Brain microvascular endothelial cell (primary cell): ENCODE measurements around the gene DTWD2.
"Not testable (repeated sequence)": the region's sequence is repeated elsewhere in the genome, so short reads cannot be mapped to it uniquely, and the experiment has no call there.

Experiments used
- DNase-seq: peaks from one replicate; pipeline ENCODE4 v3.0.0-alpha.2; 2020
- H3K27ac ChIP-seq: fragments of 250-450 bp; sonication (Bioruptor Pico); 2 replicates; pipeline ENCODE4 v1.5.1; 2020; ENCODE audit warnings: mild to moderate bottlenecking, moderate library complexity
- H3K27me3 ChIP-seq: fragments of 250-450 bp; sonication (Bioruptor Pico); replicated peaks from 2 replicates; pipeline ENCODE4 v1.5.1; 2020; ENCODE audit warnings: mild to moderate bottlenecking
- H3K36me3 ChIP-seq: fragments of 250-450 bp; sonication (Bioruptor Pico); replicated peaks from 2 replicates; pipeline ENCODE4 v1.5.1; 2020; ENCODE audit warnings: mild to moderate bottlenecking
- H3K4me3 ChIP-seq: 2 replicates; pipeline ENCODE4 v1.5.1; 2011; ENCODE audit warnings: low read depth, mild to moderate bottlenecking, control low read depth, low read length, moderate library complexity
- in situ Hi-C: cut with HindIII; loops from 2 replicates; pipeline ENCODE4 v1.10.0; 2017; ENCODE audit warnings: low sequenced_read_pairs, low pct_ligation_motif_present
- TF ChIP-seq, protein P1 (sequence below): IDR thresholded peaks from 2 replicates; pipeline ENCODE4 v1.5.1; 2011; ENCODE audit warnings: low read depth, mild to moderate bottlenecking, moderate library complexity, low read length, control low read depth, inconsistent platforms; ENCODE audit errors: missing control alignments

Gene DTWD2

DNA sequence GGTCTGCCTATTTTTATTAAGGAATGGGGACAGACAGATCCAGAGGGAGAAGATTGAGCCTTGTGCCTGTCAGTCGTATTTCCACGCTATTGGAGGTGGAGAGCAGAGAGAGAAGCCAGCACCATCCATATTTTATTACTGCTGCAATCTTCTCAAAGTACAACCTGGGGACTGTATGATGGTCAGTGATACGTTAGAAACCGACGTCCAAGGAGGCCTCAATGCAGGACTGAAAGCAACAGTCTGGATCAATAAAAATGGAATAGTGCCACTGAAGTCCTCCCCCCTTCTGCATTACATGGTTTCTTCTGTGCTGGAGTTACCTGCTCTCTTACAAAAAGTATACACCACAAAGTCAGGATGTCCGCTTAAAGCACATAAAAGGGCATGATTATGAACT is 21.9 kb upstream of the DTWD2 start:
- H3K27ac ChIP-seq: no peak overlapping the region
- H3K36me3 ChIP-seq: no peaks in the 10 kb centered on the region
- no peak for DNase-seq
- TF ChIP-seq, protein P1, sequence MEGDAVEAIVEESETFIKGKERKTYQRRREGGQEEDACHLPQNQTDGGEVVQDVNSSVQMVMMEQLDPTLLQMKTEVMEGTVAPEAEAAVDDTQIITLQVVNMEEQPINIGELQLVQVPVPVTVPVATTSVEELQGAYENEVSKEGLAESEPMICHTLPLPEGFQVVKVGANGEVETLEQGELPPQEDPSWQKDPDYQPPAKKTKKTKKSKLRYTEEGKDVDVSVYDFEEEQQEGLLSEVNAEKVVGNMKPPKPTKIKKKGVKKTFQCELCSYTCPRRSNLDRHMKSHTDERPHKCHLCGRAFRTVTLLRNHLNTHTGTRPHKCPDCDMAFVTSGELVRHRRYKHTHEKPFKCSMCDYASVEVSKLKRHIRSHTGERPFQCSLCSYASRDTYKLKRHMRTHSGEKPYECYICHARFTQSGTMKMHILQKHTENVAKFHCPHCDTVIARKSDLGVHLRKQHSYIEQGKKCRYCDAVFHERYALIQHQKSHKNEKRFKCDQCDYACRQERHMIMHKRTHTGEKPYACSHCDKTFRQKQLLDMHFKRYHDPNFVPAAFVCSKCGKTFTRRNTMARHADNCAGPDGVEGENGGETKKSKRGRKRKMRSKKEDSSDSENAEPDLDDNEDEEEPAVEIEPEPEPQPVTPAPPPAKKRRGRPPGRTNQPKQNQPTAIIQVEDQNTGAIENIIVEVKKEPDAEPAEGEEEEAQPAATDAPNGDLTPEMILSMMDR: no peak
- no peaks in the 10 kb centered on the region for H3K27me3 ChIP-seq
- in situ Hi-C loops: no loop called here
- no peak overlapping the region for H3K4me3 ChIP-seq

DNA sequence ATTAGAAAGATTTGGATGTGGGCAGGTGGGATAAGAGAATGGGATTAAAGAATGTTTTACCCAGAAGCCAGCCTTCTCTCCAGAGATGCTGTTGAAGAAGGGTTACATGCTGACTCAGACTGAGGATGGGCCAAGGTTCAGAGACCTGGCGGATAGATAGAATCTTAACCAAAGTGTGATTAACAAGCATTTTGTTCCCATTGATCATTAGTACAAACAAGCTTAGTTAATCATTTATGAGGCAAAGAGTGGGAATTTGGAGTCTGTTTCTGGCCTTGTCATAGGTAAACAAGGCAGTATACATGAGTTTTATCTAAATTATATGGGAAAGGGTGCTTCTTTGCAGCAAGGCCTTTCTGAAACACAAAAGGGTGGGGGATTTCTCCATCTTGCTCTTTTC is 20.8 kb upstream of the DTWD2 start:
- in situ Hi-C loops: no loop called here
- Histone ChIP-seq H3K4me3 (no peak overlapping the region), H3K27me3 (no peaks in the 10 kb centered on the region), H3K27ac (no peak overlapping the region), H3K36me3 (no peaks in the 10 kb centered on the region)
- DNase-seq: no peak
- TF ChIP-seq, protein P1: no peak

DNA sequence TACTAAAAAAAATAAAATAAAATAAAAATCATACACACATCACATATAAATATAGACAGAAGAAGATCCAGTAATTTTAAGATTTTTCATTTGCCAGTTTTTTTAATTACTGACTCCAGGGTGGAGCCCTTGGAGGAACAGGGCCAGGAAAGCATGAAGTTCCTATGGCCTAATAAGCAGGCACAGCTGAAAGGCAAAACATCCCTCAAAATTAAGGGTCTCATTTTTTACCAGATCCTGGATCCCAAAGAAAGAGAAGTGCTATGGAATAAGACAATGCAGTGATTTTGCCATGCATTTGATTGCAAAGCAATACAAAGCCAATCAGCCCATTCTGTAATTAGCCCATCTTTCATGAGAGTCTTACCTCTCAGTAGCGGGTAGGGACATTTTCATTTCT is 11.3 kb upstream of the DTWD2 start:
- H3K27me3 ChIP-seq: no peaks in the 10 kb centered on the region
- H3K4me3 ChIP-seq: no peak overlapping the region
- DNase-seq: no peak
- no peaks in the 10 kb centered on the region for H3K36me3 ChIP-seq
- in situ Hi-C loops: no loop called here
- no peak overlapping the region for H3K27ac ChIP-seq
- TF ChIP-seq, protein P1: no peak

DNA sequence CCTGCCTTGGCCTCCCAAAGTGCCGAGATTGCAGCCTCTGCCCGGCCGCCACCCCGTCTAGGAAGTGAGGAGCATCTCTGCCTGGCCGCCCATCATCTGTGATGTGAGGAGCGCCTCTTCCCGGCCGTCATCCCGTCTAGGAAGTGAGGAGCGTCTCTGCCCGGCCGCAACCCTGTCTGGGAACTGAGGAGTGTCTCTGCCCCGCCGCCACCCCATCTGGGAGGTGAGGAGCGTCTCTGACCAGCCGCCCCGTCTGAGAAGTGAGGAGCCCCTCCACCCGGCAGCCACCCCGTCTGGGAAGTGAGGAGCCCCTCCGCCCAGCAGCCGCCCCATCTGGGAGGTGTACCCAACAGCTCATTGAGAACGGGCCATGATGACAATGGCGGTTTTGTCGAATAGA is 10.5 kb upstream of the DTWD2 start:
- in situ Hi-C loops, H3K27ac ChIP-seq, H3K27me3 ChIP-seq, H3K4me3 ChIP-seq, H3K36me3 ChIP-seq, DNase-seq: not testable (repeated sequence)

DNA sequence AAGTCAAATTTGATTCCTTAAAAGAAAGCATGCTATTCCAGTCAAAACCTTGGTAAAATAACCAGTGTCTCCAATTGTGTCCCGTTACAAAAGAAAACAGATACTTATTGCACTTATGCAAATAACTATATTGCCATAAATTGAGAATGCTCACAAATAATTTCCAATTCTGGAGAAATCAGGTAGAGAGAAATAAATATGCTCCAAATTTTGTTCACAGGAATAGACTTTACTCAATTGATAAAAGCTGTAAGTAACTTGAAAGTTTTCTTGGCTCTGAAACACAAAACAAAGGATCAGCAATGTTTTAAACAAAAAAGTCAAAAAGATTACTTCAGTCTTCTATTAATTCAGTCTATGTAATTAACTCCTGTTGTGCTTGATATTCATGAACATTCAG is 7.8 kb upstream of the DTWD2 start:
- in situ Hi-C loops: no loop called here
- no peak overlapping the region for H3K4me3 ChIP-seq
- no peak overlapping the region for H3K27ac ChIP-seq
- no peak for DNase-seq
- H3K36me3 ChIP-seq: no peaks in the 10 kb centered on the region
- H3K27me3 ChIP-seq: no peaks in the 10 kb centered on the region
- TF ChIP-seq, protein P1: no peak

DNA sequence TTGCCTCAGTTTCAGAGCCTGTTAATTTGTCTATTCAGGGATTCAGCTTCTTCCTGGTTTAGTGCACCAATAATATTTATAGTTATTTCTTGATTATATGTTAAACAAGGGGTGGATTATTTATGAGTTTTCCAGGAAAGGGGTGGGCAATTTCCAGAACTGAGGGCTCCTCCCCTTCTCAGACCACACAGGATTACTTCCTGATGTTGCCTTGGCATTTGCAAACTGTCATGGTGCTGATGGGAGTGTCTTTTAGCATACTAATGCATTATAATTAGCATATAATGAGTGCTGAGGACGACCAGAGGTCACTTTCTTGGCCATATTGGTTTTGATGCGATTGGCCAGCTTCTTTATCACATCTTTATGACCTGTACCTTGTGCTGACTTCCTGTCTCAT is 6.2 kb upstream of the DTWD2 start:
- H3K27ac ChIP-seq: no peak overlapping the region
- TF ChIP-seq, protein P1: no peak
- in situ Hi-C loops: no loop called here
- no peak for DNase-seq
- H3K4me3 ChIP-seq: no peak overlapping the region
- no peaks in the 10 kb centered on the region for H3K27me3 ChIP-seq
- no peaks in the 10 kb centered on the region for H3K36me3 ChIP-seq

DNA sequence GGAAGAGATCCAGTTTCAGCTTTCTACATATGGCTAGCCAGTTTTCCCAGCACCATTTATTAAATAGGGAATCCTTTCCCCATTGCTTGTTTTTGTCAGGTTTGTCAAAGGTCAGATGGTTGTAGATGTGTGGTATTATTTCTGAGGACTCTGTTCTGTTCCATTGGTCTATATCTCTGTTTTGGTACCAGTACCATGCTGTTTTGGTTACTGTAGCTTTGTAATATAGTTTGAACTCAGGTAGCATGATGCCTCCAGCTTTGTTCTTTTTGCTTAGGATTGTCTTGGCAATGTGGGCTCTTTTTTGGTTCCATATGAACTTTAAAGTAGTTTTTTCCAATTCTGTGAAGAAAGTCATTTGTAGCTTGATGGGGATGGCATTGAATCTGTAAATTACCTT is 4.8 kb upstream of the DTWD2 start:
- H3K27ac ChIP-seq, H3K4me3 ChIP-seq, H3K36me3 ChIP-seq, H3K27me3 ChIP-seq, in situ Hi-C loops, DNase-seq: not testable (repeated sequence)

DNA sequence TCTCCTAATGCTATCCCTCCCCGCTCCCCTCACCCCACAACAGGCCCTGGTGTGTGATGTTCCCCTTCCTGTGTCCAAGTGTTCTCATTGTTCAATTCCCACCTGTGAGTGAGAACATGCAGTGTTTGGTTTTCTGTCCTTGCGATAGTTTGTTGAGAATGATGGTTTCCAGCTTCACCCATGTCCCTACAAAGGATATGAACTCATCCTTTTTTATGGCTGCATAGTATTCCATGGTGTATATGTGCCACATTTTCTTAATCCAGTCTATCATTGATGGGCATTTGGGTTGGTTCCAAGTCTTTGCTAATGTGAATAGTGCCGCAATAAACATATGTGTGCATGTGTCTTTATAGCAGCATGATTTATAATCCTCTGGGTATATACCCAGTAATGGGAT is 3.7 kb upstream of the DTWD2 start:
- H3K27me3 ChIP-seq, H3K4me3 ChIP-seq, in situ Hi-C loops, DNase-seq, H3K27ac ChIP-seq, H3K36me3 ChIP-seq: not testable (repeated sequence)
